CD4-positive, alpha-beta T cell treated with Interleukin-17A for 1 hour (primary cell): Measurements from ENCODE around the gene HIPK1.

Experiments used
- DNase-seq: peaks from one replicate; pipeline ENCODE4 v3.0.0-alpha.2; 2020

The HIPK1 gene

DNA sequence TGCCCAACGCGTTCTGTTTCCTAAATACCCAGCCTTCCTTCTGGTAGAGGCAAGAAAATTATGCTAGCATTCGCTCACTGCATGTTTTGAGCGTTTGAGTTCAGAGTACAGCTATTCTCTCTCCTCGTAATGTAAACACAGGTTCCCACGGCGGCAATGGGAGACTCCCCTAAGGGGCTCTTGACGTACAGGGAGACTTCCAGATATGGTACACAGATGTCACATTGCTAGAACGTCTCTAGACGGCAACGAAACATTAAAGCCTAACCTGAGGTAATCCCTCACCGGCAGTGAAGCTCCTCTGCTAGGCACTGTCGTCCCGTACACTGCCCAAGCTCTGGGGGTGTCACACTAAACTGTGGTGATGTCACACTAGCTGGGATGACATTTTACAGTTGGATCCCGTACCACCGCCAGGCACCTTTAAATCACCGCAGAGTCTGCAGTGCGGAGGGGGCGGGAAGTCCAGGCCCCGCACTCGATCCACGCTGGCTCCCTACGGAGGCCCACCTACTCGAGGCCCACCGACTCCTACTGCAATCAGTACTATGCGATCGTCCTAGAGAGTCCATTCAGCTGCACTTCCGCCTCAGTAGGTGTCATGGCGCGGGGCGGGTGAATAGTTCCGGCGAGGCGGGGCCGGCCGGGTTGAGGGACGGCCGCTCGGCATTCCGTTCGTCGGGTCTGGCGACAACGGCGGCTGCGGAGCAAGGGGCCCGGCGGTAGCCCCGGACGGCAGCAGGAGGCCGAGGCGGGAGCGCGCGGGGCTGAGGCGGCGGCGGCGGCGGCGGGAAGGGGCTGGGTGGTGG is at the start of gene HIPK1:
HIPK1 (plus strand) TSS at position 384 of the 809 bp plus-strand sequence.
- DNase-seq: peak; percentile 94

DNA sequence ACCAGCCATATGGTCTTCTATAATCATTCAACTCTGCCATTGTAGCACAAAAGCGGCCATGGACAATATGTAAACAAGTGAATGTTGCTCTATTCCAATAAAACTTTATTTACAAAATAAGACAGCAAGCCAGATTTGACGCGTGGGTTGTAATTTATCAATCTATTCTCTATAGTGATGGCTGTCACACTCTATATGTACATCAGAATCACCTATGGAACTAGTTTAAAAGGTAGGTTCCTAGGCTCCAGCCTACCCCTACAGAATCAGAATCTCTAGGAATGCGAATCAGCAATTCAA is 49.4 kb upstream of the HIPK1 start:
- DNase-seq: no peak

- DNase-seq: no peak
These were observed 47.5 kb upstream of the HIPK1 start for GRCh38 chr1:113881661-113882060.

- DNase-seq: no peak
These were observed 42.4 kb upstream of the HIPK1 start for GRCh38 chr1:113886417-113887401.

DNA sequence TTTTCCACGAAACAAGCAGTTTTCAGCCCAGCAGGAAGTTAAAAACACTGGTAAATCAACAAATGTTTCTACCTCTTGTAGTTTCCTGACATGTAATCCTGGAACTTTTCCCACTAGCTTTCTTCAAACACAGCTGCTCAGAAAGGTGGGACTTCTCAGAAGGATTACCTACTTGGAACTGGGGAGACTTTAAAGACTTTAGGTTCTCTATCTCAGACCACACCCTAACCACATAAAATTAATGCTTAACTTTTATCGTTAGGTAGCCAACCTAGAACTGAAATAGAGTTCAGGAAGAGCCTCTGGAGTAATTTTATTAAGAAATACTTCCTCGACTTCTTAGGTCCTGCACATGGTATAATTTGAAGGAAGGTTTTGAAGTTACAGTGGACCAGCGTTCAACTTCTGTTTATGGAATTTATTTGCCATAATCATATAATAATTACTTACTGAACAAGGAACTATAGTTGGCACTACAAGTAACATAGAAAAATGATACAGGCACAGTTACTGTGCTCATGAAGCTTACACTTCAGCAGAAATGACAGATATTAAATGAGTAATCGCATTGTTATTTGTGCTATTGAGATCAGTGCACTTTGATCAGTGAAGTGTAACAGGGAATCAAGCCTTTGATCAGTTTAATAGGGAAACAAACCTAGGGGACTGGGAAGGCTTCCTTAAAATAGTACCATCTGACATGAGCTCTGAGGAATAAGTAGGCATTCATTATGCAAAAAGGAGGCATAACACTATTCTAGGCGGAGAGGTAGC is 41.5 kb upstream of the HIPK1 start, which contains the start of gene BCL2L15:
BCL2L15 (minus strand) TSS at position 180 of the 774 bp plus-strand sequence. CDS start 206 bp downstream, outside the sequence.
- DNase-seq: no peak

- no peak for DNase-seq
These were observed 38.3 kb upstream of the HIPK1 start for GRCh38 chr1:113890816-113891215.

- DNase-seq: no peak
These were observed 37.4 kb upstream of the HIPK1 start for GRCh38 chr1:113891631-113892220.

GRCh38 chr1:113893267-113893666 is 35.9 kb upstream of the HIPK1 start:
- no peak for DNase-seq

GRCh38 chr1:113895098-113895497 is 34.0 kb upstream of the HIPK1 start:
- no peak for DNase-seq

GRCh38 chr1:113895961-113896360 is 33.2 kb upstream of the HIPK1 start:
- DNase-seq: no peak

- DNase-seq: no peak
These were observed 30.8 kb upstream of the HIPK1 start for GRCh38 chr1:113898241-113898814.

GRCh38 chr1:113899111-113899510 is 30.0 kb upstream of the HIPK1 start:
- DNase-seq: no peak

- no peak for DNase-seq
These were observed 27.9 kb upstream of the HIPK1 start for GRCh38 chr1:113901191-113901590.

- DNase-seq: peak; percentile 39
These were observed 25.4 kb upstream of the HIPK1 start for GRCh38 chr1:113903501-113904292.

GRCh38 chr1:113904293-113904673 is 24.8 kb upstream of the HIPK1 start:
- no peak for DNase-seq

GRCh38 chr1:113904674-113905434 is 24.3 kb upstream of the HIPK1 start, which contains the start of the genes AP4B1 and DCLRE1B:
TSS of gene AP4B1 (minus strand) at chr1:113904799. CDS start at chr1:113904717, 82 bp downstream.
TSS of gene DCLRE1B (plus strand) at chr1:113905326. CDS start at chr1:113905587, 261 bp downstream.
- DNase-seq: peak; percentile 99

DNA sequence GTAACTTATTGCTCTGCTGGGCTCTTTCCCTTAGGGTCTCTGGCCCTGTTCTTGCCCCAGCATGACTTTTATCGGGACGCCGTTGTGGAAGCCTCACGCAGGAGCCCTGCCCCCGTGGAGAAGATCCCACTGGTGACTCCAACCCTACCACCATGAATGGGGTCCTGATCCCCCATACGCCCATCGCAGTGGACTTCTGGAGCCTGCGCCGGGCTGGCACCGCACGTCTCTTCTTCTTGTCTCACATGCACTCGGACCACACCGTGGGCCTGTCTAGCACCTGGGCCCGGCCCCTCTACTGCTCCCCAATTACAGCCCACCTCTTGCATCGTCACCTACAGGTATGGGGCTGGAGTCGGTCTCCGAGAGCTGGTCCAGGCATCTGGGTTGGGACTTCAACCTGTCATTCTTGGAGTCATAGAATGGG is 23.7 kb upstream of the HIPK1 start:
- no peak for DNase-seq

- no peak for DNase-seq
These were observed 16.4 kb upstream of the HIPK1 start for GRCh38 chr1:113912594-113913311.

- no peak for DNase-seq
These were observed 15.8 kb upstream of the HIPK1 start for GRCh38 chr1:113913312-113913668.
